GF-D8 (cell line): ENCODE data around the gene DAZ4.
"Not testable (repeated sequence)": the region's sequence is repeated elsewhere in the genome, so short reads cannot be mapped to it uniquely, and the experiment has no call there.

Experiments
- DNase-seq: peaks from one replicate; lab custom pipeline; 2025; lab: John Stamatoyannopoulos, UW

The DAZ4 gene

GRCh38 chrY:24833619-24834018, at the start of gene DAZ4:
Gene DAZ4 (plus strand): TSS chrY:24833919. CDS start chrY:24834127, 208 bp downstream.
- not testable (repeated sequence) for DNase-seq

GRCh38 chrY:24813293-24813692, 20.4 kb upstream of the DAZ4 start, which contains the start of gene DAZ3:
Gene DAZ3 (minus strand): TSS chrY:24813393. CDS start chrY:24813185, 208 bp downstream.
- not testable (repeated sequence) for DNase-seq

GRCh38 chrY:24821836-24822235, 11.9 kb upstream of the DAZ4 start:
- DNase-seq, result not testable (repeated sequence)

- not testable (repeated sequence) for DNase-seq
Observed at GRCh38 chrY:24824184-24824879, 9.4 kb upstream of the DAZ4 start.

- DNase-seq, result not testable (repeated sequence)
Observed at GRCh38 chrY:24825069-24825468, 8.7 kb upstream of the DAZ4 start.
